HG02981 (cell line): Measurements from ENCODE around the gene CACNA1D.

Experiments
- ATAC-seq: cut with Tn5 transposase; IDR thresholded peaks from one replicate; pipeline ENCODE4 v1.9.1; 2021; ENCODE audit warnings: mild to moderate bottlenecking, moderate library complexity; ENCODE audit not compliant: unreplicated experiment

CACNA1D gene

GRCh38 chr3:53708001-53708621, 213.7 kb downstream of the CACNA1D start:
- no peak for ATAC-seq

GRCh38 chr3:53709256-53709655, 214.8 kb downstream of the CACNA1D start:
- no peak for ATAC-seq

- no peak for ATAC-seq
These were observed 215.7 kb downstream of the CACNA1D start for GRCh38 chr3:53709860-53710674.

GRCh38 chr3:53711387-53711786, 217.0 kb downstream of the CACNA1D start:
- no peak for ATAC-seq

GRCh38 chr3:53712817-53713388, 218.5 kb downstream of the CACNA1D start:
- ATAC-seq: no peak

- ATAC-seq: no peak
These were observed 219.2 kb downstream of the CACNA1D start for GRCh38 chr3:53713626-53714025.

- ATAC-seq: no peak
These were observed 221.5 kb downstream of the CACNA1D start for GRCh38 chr3:53715815-53716483.

- no peak for ATAC-seq
These were observed 222.6 kb downstream of the CACNA1D start for GRCh38 chr3:53716998-53717397.

GRCh38 chr3:53718462-53718861, 224.1 kb downstream of the CACNA1D start:
- no peak for ATAC-seq

GRCh38 chr3:53719796-53720195, 225.4 kb downstream of the CACNA1D start:
- ATAC-seq: no peak

- no peak for ATAC-seq
These were observed 227.0 kb downstream of the CACNA1D start for GRCh38 chr3:53721187-53722119.

GRCh38 chr3:53724566-53724965, 230.2 kb downstream of the CACNA1D start:
- no peak for ATAC-seq

- no peak for ATAC-seq
These were observed 231.1 kb downstream of the CACNA1D start for GRCh38 chr3:53725387-53725995.

- ATAC-seq: no peak
These were observed 232.2 kb downstream of the CACNA1D start for GRCh38 chr3:53726643-53727042.

- no peak for ATAC-seq
These were observed 234.2 kb downstream of the CACNA1D start for GRCh38 chr3:53728606-53729005.

GRCh38 chr3:53729159-53729558, 234.7 kb downstream of the CACNA1D start:
- no peak for ATAC-seq

- no peak for ATAC-seq
These were observed 235.2 kb downstream of the CACNA1D start for GRCh38 chr3:53729618-53730017.

- ATAC-seq: no peak
These were observed 236.2 kb downstream of the CACNA1D start for GRCh38 chr3:53730576-53730975.

GRCh38 chr3:53731934-53732624, 237.7 kb downstream of the CACNA1D start:
- ATAC-seq: no peak
